ENCODE results near the gene DEPDC5.

- TF ChIP-seq CTCF (IDR thresholded peaks at IDR 0.05; ENCODE audit: insufficient read depth, low read depth, low read length) (no peak), EZH2 (IDR thresholded peaks at IDR 0.05; ENCODE audit: insufficient read depth, low read length) (no peak)
These were observed 165.9 kb downstream of the DEPDC5 start for GRCh38 chr22:31919730-31920129.
